GOT3 (cell line): ENCODE results near the gene KLHL3.
A peak's percentile ranks its signal among the peaks of the same experiment; 100 is the strongest.
"Not testable (repeated sequence)": the region's sequence is repeated elsewhere in the genome, so short reads cannot be mapped to it uniquely, and the experiment has no call there.

Experiments used
- DNase-seq: peaks from one replicate; lab custom pipeline; 2025; ENCODE audit warnings: mixed read lengths; lab: John Stamatoyannopoulos, UW

Gene KLHL3

GRCh38 chr5:137667341-137667740, 68.5 kb downstream of the KLHL3 start:
- no peak for DNase-seq

DNA sequence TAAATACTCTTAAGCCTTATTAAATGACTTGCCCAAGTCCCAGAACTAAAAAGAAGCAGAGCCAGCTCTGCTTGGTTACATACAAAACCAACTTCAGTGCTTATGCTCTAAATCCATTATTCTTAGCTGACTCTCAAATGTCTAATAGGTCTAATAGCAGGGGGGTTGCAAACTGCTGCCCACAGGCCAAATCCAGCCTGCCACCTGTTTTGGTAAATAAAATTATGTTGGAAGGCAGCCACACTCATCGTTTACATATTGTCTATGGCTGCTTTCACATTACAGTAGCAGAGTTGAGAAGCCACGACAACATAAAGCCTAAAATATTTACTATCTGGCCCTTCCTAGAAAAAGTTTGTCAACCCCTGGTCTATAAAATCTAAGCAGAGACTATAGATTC, 69.0 kb downstream of the KLHL3 start:
- no peak for DNase-seq

DNA sequence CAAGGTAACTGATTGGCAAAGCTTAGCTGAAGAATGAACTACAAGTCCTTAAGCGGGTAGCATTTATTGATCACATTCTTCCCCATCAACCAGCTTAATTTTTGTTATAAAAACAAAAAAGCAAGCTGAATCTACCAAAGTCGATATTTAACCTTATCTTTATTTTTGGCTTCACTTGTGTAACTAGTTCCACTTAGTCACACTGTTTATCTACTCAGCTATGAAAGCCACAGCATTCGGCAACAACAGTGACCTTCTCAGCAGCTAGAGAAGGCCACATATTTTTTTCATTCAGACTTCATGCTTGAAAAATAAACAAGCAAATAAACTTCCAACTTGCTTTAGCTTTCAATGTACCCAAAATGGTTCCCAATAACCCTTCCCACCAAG, 69.4 kb downstream of the KLHL3 start:
- DNase-seq = no peak

GRCh38 chr5:137665678-137666460, 70.0 kb downstream of the KLHL3 start:
- no peak for DNase-seq

DNA sequence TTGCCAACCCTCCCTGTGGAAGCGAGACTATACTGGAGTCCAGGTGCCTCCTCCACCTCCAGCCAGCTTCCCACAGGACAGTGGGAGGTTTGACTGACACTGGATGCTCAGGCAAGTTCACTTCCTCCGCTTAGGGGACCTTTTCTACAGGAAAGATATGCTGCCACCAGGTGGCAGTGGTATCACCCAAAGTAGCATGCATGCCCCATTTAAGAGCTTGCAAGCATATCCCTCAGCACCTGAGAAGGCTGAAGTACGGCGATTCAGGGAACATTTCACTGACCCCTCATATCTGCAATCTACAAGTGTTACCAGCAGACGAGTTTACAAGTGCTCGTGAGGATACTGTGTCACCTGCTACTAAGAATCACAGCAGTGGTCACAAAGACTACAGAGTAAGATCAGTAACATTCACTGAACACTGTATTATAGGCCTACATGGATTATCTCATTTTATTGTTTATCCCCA, 75.5 kb downstream of the KLHL3 start:
- peak; percentile 43 for DNase-seq

- DNase-seq = no peak
Measured at GRCh38 chr5:137659209-137659608, 76.7 kb downstream of the KLHL3 start.

DNA sequence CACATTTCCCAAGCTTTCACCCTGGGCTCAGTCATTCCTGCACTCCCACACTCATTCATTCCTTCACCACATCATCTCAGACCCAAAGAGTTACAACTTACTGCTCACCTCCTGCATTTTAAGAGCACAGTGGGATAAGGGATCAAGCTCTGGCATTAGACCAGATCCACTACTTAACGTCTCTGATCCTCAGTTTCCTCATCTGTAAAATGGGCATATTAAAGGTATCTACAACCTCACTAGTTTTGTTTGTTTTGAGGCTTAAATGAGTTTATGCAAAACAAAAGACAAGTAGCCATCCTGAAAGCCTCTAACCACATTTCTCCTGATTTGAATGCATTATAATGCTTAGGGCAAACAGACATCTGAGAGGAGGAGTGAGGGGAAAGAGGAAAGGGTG, 77.6 kb downstream of the KLHL3 start:
- DNase-seq = no peak

DNA sequence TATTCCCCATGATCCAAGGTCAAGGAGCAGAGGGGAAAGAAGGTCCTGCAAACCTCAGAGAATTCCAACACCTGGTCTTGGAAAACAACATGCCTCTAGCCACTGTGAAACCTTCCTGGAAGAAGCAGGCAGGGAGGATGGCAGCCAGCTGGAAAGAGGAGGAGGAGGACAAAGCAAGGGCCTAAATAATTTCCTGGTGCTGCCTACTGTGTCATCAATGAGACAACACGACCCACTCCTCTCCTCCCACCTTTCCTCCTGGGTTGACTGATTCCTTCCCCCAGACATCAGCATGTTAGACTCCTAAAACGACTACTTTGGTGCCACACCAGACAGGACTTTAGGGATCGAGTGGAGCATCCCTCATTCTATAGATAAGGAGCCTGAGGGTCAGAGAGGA, 78.8 kb downstream of the KLHL3 start:
- no peak for DNase-seq

DNA sequence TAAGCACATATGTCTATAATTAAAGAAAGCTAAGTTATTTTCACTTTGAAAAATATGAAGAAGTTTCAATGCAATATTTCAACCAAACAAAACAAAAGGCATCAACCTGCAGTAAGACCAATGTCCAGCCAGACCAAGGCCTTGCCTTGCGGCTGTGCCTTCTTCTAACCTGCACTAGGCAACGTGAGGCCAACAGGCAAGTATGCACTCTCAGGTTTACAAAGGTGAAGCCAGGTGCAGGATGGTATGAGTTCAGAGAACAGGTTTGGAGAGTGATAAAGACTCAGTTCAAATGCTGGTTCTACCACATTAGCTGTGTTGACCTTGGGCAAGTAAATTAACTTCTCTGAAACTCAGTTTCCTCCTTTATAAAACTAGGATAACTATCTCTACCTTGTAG, 79.3 kb downstream of the KLHL3 start:
- DNase-seq = no peak

DNA sequence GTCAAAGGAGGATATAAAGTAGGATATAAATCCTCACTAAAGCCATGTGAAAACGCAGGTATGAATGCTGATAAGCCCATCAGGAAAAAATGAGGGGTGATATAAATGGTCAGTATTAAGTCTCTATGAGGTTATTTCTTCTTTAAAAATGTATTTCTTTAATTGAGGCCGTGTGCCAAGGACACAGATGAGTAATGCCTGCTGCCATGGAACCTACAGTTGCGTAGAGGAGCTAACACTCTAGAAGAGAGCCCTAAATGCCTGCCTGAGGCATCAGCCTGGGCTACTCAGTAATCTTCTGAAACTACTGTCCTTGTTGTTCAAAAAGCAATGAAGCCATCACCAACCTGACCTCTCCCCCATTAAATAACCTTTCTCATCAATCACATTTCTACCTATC, 84.9 kb downstream of the KLHL3 start:
- no peak for DNase-seq

- DNase-seq = no peak
Measured at GRCh38 chr5:137649228-137649935, 86.5 kb downstream of the KLHL3 start.

DNA sequence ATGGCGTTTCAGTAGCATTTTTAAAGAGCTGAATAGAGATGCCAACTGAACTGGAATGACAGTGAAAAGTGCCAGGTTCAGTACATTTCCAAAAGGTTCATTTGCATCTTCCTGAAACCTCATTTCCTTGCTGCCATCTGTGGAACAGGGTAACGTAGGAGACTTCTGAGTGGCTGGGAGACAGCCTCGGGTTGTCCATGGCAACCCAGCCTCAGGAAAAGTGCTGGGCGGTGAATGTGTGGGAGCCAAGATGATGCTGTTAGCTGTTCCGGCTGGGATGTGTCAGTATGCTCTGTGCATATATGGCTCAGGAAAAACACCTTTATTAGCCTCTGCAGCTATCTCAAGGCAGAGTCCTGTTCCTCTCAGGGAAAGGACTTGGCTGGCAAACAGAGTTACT, 87.5 kb downstream of the KLHL3 start:
- no peak for DNase-seq

DNA sequence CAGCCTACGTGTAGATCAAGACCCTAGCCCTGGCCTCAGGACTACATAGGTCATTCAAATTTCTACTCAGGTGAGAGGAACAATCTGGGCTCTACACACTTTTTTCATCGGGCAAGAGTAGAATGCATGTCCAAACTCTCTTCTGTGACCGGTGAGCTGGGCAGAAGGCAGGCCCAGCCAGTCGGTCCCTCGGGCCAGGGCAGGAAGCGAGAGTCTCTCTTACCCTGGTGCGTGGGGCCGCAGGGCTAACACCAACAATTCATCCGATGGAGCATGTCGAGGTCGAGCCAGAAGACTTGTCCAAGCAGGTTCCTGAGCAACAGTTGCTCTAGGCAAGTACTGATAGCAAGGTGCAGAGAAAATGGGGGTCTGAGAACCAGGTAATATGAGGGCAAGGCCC, 88.5 kb downstream of the KLHL3 start:
- DNase-seq = no peak

- DNase-seq = no peak
Measured at GRCh38 chr5:137646761-137647160, 89.1 kb downstream of the KLHL3 start.

GRCh38 chr5:137643081-137643480, 92.8 kb downstream of the KLHL3 start:
- not testable (repeated sequence) for DNase-seq

DNA sequence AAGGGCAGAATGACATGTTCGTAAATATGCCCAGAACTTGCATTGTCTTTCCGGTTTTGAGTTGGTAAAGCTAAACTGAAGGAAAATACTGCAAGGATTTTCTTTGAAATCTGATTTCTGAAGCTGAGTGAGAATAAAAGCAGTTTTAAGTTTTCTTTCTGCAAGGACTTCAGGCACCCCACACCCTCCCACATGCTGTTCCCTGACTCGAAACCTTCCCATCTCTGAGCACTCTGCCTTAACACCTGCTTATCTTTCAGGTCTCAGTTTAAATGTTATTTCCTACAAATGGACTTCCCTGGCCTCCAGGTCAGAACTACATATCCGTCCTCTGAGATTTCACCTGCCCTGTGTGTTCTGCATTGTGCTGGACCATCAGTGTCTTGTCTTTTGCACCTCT, 93.8 kb downstream of the KLHL3 start:
- DNase-seq = no peak

DNA sequence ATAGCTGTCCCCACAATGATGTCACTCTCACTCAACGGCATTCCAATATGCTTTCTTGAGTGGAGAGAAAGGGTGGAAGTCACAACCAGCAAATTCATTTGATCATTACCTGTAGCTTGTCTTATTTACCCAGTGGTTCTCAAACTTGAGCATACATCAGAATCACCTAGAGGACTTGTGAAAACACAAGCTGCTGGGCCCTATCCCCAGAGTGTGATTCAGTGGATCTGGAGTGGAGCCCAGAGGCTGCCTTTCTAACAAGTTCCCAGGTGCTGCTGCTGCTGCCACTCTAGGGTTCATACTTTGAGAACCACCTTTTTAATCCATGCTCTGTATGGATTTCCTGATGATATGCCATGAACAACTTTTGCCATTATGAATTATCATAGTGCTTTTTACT, 94.7 kb downstream of the KLHL3 start:
- DNase-seq = no peak

DNA sequence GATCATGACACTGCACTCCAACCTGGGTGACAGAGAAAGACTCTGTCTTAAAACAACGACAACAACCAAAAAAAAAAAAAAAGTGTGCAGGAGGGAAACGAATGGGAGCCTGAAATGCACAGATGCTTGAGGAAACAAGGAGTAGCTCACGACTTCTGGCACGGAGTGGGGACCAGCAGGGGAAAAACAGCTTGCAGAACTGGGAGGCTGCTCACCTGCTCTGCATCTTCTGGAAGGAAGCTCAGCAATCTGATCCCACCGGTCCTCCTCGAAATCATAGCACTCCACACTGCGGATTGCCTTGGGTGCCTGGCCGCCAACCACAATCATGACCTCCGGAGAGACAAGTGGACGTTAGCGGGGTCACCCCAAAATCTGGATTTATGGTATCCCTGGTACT, 96.2 kb downstream of the KLHL3 start:
- no peak for DNase-seq

- no peak for DNase-seq
Measured at GRCh38 chr5:137638841-137639240, 97.0 kb downstream of the KLHL3 start.

DNA sequence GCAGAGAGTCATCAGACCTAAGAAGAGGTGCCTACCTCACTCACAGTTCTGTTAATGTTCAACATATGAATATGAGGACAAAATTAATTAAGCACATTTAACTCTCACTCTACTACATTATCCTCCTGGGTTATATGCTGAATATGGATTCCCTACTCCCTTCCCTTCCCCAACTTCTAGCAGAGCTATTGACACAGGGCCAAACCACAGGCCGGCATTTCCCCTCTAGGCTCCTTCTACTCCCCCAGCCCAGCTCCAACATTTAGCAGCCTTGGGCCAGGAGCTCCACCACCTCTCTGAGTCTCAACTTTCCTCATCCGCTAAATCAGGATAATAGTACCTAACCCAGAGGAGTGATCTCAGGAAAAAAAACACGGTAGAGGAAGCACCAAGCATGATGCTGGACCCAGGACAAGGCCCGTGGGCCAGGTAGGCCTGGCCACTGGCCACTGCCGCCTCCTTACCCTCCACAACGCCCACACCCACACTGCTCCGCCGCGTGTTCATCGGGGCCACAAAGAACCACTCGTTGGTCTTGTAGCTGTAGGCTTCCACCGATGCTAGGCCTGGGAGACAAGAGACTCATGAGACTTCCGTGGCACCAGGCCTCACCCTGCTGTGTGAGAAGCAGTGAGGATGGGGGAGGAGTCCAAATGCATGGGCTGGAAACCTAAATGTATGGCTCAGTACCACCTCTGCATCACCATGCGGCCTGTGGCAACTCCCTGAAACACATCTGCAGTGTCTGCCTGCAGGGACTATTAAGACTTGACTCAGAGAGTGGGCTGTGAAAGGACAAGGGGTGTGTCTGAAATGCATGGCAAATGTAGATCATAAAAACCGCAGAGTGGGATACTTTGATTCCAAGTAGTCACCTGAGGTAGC, 98.8 kb downstream of the KLHL3 start:
- no peak for DNase-seq

GRCh38 chr5:137636099-137636498, 99.8 kb downstream of the KLHL3 start:
- DNase-seq = no peak

- DNase-seq = no peak
Measured at GRCh38 chr5:137635521-137635921, 100.4 kb downstream of the KLHL3 start.

DNA sequence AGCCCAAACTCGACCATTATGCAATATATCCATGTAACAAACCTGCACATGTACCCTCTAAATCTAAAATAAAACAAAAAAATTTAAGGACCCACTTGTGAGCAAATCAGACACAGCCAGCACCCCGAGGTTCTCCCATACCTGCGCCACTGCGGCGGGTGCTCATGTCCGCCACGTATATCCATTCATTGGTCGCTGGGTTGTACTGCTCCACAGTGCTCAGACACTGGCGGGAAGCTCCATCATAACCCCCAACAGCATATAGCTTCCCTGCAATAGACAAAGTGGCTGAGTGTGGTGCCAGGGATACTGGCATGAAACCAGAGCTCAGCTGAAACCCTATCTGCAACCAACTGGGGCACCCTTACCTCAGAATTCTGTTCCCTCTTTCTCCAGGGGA, 102.0 kb downstream of the KLHL3 start:
- no peak for DNase-seq
